ENCODE data around the gene AMACR. TPM values are rescaled to one million over a fixed set of nuclear protein-coding genes. Genes with fewer than 3 reads are reported as not detected.
"Not testable (repeated sequence)": the region's sequence is repeated elsewhere in the genome, so short reads cannot be mapped to it uniquely, and the experiment has no call there.

AMACR gene
- total RNA-seq, 3 donors from 2014 or later (not counting 1 experiment from before 2014, with no cell fraction given), result 2.7 to 3.8 (median 2.9) TPM

DNA sequence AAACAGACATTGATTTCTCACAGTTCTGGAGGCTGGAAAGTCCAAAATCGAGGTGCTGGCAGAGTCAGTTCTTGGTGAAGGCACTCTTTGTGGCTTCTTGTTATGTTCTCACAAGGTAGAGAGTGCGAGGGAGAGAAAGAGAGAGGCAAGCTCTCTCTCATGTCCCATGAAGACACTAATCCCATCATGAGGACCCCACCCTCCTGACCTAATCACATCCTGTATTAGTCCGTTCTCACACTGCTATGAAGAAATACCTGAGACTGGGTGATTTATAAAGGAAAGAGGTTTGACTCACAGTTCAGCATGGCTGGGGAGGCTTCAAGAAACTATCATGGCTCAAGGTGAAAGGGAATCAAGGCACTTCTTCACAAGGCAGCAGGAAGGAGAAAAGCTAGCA, 5.7 kb upstream of the AMACR start:
- WGBS (ENCODE audit: insufficient coverage), result 93% methylated on average over 2 of the region's 3 CpGs
- TF ChIP-seq, protein P1, sequence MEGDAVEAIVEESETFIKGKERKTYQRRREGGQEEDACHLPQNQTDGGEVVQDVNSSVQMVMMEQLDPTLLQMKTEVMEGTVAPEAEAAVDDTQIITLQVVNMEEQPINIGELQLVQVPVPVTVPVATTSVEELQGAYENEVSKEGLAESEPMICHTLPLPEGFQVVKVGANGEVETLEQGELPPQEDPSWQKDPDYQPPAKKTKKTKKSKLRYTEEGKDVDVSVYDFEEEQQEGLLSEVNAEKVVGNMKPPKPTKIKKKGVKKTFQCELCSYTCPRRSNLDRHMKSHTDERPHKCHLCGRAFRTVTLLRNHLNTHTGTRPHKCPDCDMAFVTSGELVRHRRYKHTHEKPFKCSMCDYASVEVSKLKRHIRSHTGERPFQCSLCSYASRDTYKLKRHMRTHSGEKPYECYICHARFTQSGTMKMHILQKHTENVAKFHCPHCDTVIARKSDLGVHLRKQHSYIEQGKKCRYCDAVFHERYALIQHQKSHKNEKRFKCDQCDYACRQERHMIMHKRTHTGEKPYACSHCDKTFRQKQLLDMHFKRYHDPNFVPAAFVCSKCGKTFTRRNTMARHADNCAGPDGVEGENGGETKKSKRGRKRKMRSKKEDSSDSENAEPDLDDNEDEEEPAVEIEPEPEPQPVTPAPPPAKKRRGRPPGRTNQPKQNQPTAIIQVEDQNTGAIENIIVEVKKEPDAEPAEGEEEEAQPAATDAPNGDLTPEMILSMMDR (IDR thresholded peaks at IDR 0.05), result no peak
- no peak overlapping the region for H3K27ac Mint-ChIP-seq
- no peak overlapping the region for H3K27ac ChIP-seq (ENCODE audit: low read length)
- H3K9me3 ChIP-seq (ENCODE audit: control insufficient read depth, insufficient read depth, low read length), result no peaks in the 10 kb centered on the region
- intact Hi-C loops (cut with micrococcal nuclease), result no loop called here
- H3K36me3 ChIP-seq (ENCODE audit: control insufficient read depth, insufficient read depth, low read length), result no peaks in the 10 kb centered on the region
- DNase-seq (no peak), ATAC-seq (no peak)
- no peaks in the 10 kb centered on the region for H3K36me3 Mint-ChIP-seq
- H3K4me3 Mint-ChIP-seq, result no peak overlapping the region
- no peaks in the 10 kb centered on the region for H3K27me3 ChIP-seq (ENCODE audit: control insufficient read depth, insufficient read depth, low read length)
- H3K9me3 Mint-ChIP-seq, result no peaks in the 10 kb centered on the region
- no peaks in the 10 kb centered on the region for H3K4me1 ChIP-seq (ENCODE audit: control insufficient read depth, insufficient read depth, low read length)
- no peak overlapping the region for H3K4me3 ChIP-seq (ENCODE audit: low read length)
- no peaks in the 10 kb centered on the region for H3K27me3 Mint-ChIP-seq (ENCODE audit: low read depth in 2 of 2)
- H3K4me1 Mint-ChIP-seq, result peaks cover 10 to 14% of the 10 kb centered on the region in 2 donors

- Mint-ChIP-seq H3K36me3 (no peaks in the 10 kb centered on the region), H3K4me1 (peaks cover 16 to 18% of the 10 kb centered on the region in 2 donors), H3K27me3 (ENCODE audit: low read depth in 2 of 2) (no peaks in the 10 kb centered on the region), H3K4me3 (no peak overlapping the region), H3K9me3 (no peaks in the 10 kb centered on the region), H3K27ac (no peak overlapping the region)
- intact Hi-C loops (cut with micrococcal nuclease), result no loop called here
- Histone ChIP-seq H3K9me3 (ENCODE audit: control insufficient read depth, insufficient read depth, low read length) (no peaks in the 10 kb centered on the region), H3K36me3 (ENCODE audit: control insufficient read depth, insufficient read depth, low read length) (no peaks in the 10 kb centered on the region), H3K4me3 (ENCODE audit: low read length) (no peak overlapping the region), H3K27ac (ENCODE audit: low read length) (no peak overlapping the region), H3K27me3 (ENCODE audit: control insufficient read depth, insufficient read depth, low read length) (no peaks in the 10 kb centered on the region), H3K4me1 (ENCODE audit: control insufficient read depth, insufficient read depth, low read length) (no peaks in the 10 kb centered on the region)
- TF ChIP-seq, protein P1 (IDR thresholded peaks at IDR 0.05), result no peak
- ATAC-seq, result no peak
- no peak for DNase-seq
Measured at GRCh38 chr5:34012791-34013190, 4.9 kb upstream of the AMACR start.

DNA sequence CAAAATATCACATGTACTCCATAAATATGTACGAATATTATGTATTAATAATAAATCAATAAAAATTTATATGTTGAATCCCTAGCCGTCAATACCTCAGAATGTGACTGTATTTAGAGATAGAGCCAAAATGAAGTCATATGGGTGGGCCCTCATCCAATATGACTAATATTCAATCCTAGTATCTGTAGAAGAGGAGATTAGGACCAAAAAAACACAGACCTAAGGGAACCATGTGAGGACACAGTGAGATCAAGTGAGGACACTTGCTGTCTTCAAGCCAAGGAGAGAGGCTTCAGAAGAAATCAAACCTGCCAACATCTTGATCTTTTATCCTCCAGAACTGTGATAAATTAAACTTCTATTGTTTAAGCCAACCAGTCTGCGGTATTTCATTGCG, 3.7 kb upstream of the AMACR start:
- ATAC-seq, result no peak

GRCh38 chr5:34010146-34010545, 2.3 kb upstream of the AMACR start:
- DNase-seq; H3K4me3 Mint-ChIP-seq; H3K27ac Mint-ChIP-seq; H3K36me3 Mint-ChIP-seq; H3K27me3 Mint-ChIP-seq (ENCODE audit: low read depth in 2 of 2); intact Hi-C loops (cut with micrococcal nuclease); H3K36me3 ChIP-seq (ENCODE audit: control insufficient read depth, insufficient read depth, low read length); H3K9me3 Mint-ChIP-seq; H3K27me3 ChIP-seq (ENCODE audit: control insufficient read depth, insufficient read depth, low read length); H3K4me1 ChIP-seq (ENCODE audit: control insufficient read depth, insufficient read depth, low read length); H3K9me3 ChIP-seq (ENCODE audit: control insufficient read depth, insufficient read depth, low read length); H3K27ac ChIP-seq (ENCODE audit: low read length); ATAC-seq; H3K4me3 ChIP-seq (ENCODE audit: low read length): not testable (repeated sequence)
- H3K4me1 Mint-ChIP-seq, result peaks cover 30 to 34% of the 10 kb centered on the region in 2 donors
- 50% methylated on average over 2 of the region's 2 CpGs for whole genome bisulfite sequencing (ENCODE audit: insufficient coverage)

More for the DNA sequence above, 3.7 kb upstream of the AMACR start:
- H3K27me3 ChIP-seq (ENCODE audit: control insufficient read depth, insufficient read depth, low read length), result no peaks in the 10 kb centered on the region
- Mint-ChIP-seq H3K9me3 (no peaks in the 10 kb centered on the region), H3K4me3 (no peak overlapping the region), H3K36me3 (no peaks in the 10 kb centered on the region), H3K27me3 (ENCODE audit: low read depth in 2 of 2) (no peaks in the 10 kb centered on the region), H3K27ac (no peak overlapping the region), H3K4me1 (peaks cover 25 to 28% of the 10 kb centered on the region in 2 donors)
- H3K4me1 ChIP-seq (ENCODE audit: control insufficient read depth, insufficient read depth, low read length), result peaks cover 9% of the 10 kb centered on the region
- TF ChIP-seq, protein P1 (IDR thresholded peaks at IDR 0.05), result no peak
- DNase-seq, result no peak
- H3K9me3 ChIP-seq (ENCODE audit: control insufficient read depth, insufficient read depth, low read length), result no peaks in the 10 kb centered on the region
- no peak overlapping the region for H3K4me3 ChIP-seq (ENCODE audit: low read length)
- intact Hi-C loops (cut with micrococcal nuclease), result no loop called here
- no peak overlapping the region for H3K27ac ChIP-seq (ENCODE audit: low read length)
- WGBS (ENCODE audit: insufficient coverage), result 100% methylated on average over 2 of the region's 4 CpGs
- H3K36me3 ChIP-seq (ENCODE audit: control insufficient read depth, insufficient read depth, low read length), result no peaks in the 10 kb centered on the region

Data from natural killer cell (primary cell).